ENCODE results near the gene ADAMTS2. TPM values are rescaled to one million over a fixed set of nuclear protein-coding genes. Genes with fewer than 3 reads are reported as not detected.
A peak's percentile ranks its signal among the peaks of the same experiment; 100 is the strongest.

Gene ADAMTS2
- polyA plus RNA-seq, 3 donors: 0.74 to 2.3 TPM; not detected in 1

GRCh38 chr5:179187229-179187678, 158.0 kb downstream of the ADAMTS2 start:
- no peak overlapping the region for H3K4me3 ChIP-seq (replicated peaks in 1 of 3; ENCODE audit: low read depth in 2 of 3, low read length in 3 of 3)
- Mint-ChIP-seq H3K4me3 (no peak overlapping the region), H3K4me1 (no peaks in the 10 kb centered on the region), H3K27ac (no peak overlapping the region), H3K9me3 (no peaks in the 10 kb centered on the region), H3K27me3 (ENCODE audit: low read depth in 3 of 3) (peaks cover 3 to 5% (median 4%) of the 10 kb centered on the region in 3 donors), H3K36me3 (no peaks in the 10 kb centered on the region)
- DNase-seq: no peak
- no peaks in the 10 kb centered on the region for H4K20me1 ChIP-seq (ENCODE audit: insufficient read depth, low read length)
- H3K4me1 ChIP-seq (ENCODE audit: control insufficient read depth in 1 of 2, insufficient read depth in 2 of 2, low read length in 2 of 2): no peaks in the 10 kb centered on the region
- H2AFZ ChIP-seq (ENCODE audit: insufficient read depth, low read depth, low read length, poor library complexity, severe bottlenecking): no peak overlapping the region
- no peaks in the 10 kb centered on the region for H3K9me3 ChIP-seq (replicated peaks in 1 of 2; ENCODE audit: control insufficient read depth in 1 of 2, insufficient read depth in 1 of 2, low read length in 2 of 2)
- intact Hi-C loops (cut with micrococcal nuclease): no loop called here
- 96% methylated on average over 6 of the region's 9 CpGs for WGBS (ENCODE audit: insufficient coverage)
- no peak for TF ChIP-seq CTCF (IDR thresholded peaks at IDR 0.05)
- H3K36me3 ChIP-seq (replicated peaks in 1 of 2; ENCODE audit: control insufficient read depth in 1 of 2, insufficient read depth in 2 of 2, low read length in 2 of 2): no peaks in the 10 kb centered on the region
- no peaks in the 10 kb centered on the region for H3K79me2 ChIP-seq (ENCODE audit: insufficient read depth, low read length)
- no peaks in the 10 kb centered on the region for H3K27me3 ChIP-seq (ENCODE audit: control insufficient read depth in 2 of 2, insufficient read depth in 2 of 2, low read length in 2 of 2)
- no peak overlapping the region for H3K27ac ChIP-seq (ENCODE audit: low read depth in 1 of 2, low read length in 2 of 2)
- H3K9ac ChIP-seq (ENCODE audit: insufficient read depth, low read length, poor library complexity, severe bottlenecking): no peak overlapping the region
- no peak overlapping the region for H3K4me2 ChIP-seq (replicated peaks; ENCODE audit: extremely low read depth, low read length, poor library complexity, severe bottlenecking)

GRCh38 chr5:179186801-179187200, 158.5 kb downstream of the ADAMTS2 start:
- Histone ChIP-seq H3K27me3 (ENCODE audit: control insufficient read depth in 2 of 2, insufficient read depth in 2 of 2, low read length in 2 of 2) (peaks cover 0 to 4% of the 10 kb centered on the region in 2 donors), H3K9ac (ENCODE audit: insufficient read depth, low read length, poor library complexity, severe bottlenecking) (no peak overlapping the region), H3K9me3 (replicated peaks in 1 of 2; ENCODE audit: control insufficient read depth in 1 of 2, insufficient read depth in 1 of 2, low read length in 2 of 2) (no peaks in the 10 kb centered on the region), H3K4me1 (ENCODE audit: control insufficient read depth in 1 of 2, insufficient read depth in 2 of 2, low read length in 2 of 2) (no peaks in the 10 kb centered on the region), H3K4me2 (replicated peaks; ENCODE audit: extremely low read depth, low read length, poor library complexity, severe bottlenecking) (no peak overlapping the region), H2AFZ (ENCODE audit: insufficient read depth, low read depth, low read length, poor library complexity, severe bottlenecking) (no peak overlapping the region), H3K79me2 (ENCODE audit: insufficient read depth, low read length) (no peaks in the 10 kb centered on the region), H3K36me3 (replicated peaks in 1 of 2; ENCODE audit: control insufficient read depth in 1 of 2, insufficient read depth in 2 of 2, low read length in 2 of 2) (no peaks in the 10 kb centered on the region), H3K27ac (ENCODE audit: low read depth in 1 of 2, low read length in 2 of 2) (no peak overlapping the region), H3K4me3 (replicated peaks in 1 of 3; ENCODE audit: low read depth in 2 of 3, low read length in 3 of 3) (no peak overlapping the region), H4K20me1 (ENCODE audit: insufficient read depth, low read length) (no peaks in the 10 kb centered on the region)
- H3K4me1 Mint-ChIP-seq: no peaks in the 10 kb centered on the region
- no peak for TF ChIP-seq CTCF (IDR thresholded peaks at IDR 0.05)
- 94% methylated on average over 7 of the region's 12 CpGs for WGBS (ENCODE audit: insufficient coverage)
- H3K9me3 Mint-ChIP-seq: peaks cover 0 to 3% (median 0%) of the 10 kb centered on the region in 7 donors
- no peak for DNase-seq
- peaks cover 3 to 8% (median 4%) of the 10 kb centered on the region in 3 donors for H3K27me3 Mint-ChIP-seq (ENCODE audit: low read depth in 3 of 3)
- H3K4me3 Mint-ChIP-seq: no peak overlapping the region
- peak overlapping the region in 2 of 7 donors; percentile 5 to 50 for H3K27ac Mint-ChIP-seq
- H3K36me3 Mint-ChIP-seq: no peaks in the 10 kb centered on the region
- intact Hi-C loops (cut with micrococcal nuclease): no loop called here
